GM12878 (cell line): ENCODE results near the gene AUNIP. TPM values are rescaled to one million over a fixed set of nuclear protein-coding genes. Genes with fewer than 3 reads are reported as not detected.

Experiments
- ASH2L ChIP-seq: fragments of 300-600, 200-600 bp; sonication (generic); IDR thresholded peaks from 2 replicates; pipeline ENCODE4 v1.6.1; 2017; ENCODE audit warnings: low read depth, mild to moderate bottlenecking, borderline replicate concordance
- ATF2 ChIP-seq: IDR thresholded peaks from 2 replicates; pipeline ENCODE4 v1.6.1; 2012; ENCODE audit warnings: low read length, inconsistent platforms
- E2F8 ChIP-seq: fragments of 450-650 bp; IDR thresholded peaks from 2 replicates; pipeline ENCODE4 v1.6.1; 2018; ENCODE audit warnings: mild to moderate bottlenecking, low read depth, moderate library complexity; ENCODE audit not compliant: partially characterized antibody
- E4F1 ChIP-seq: fragments of 450-650 bp; IDR thresholded peaks from 2 replicates; pipeline ENCODE4 v1.6.1; 2018; ENCODE audit warnings: borderline replicate concordance, mild to moderate bottlenecking; ENCODE audit not compliant: partially characterized antibody
- RELA ChIP-seq: fragments of 450-650 bp; IDR thresholded peaks from 2 replicates; pipeline ENCODE4 v1.8.0; 2014; ENCODE audit warnings: borderline replicate concordance; ENCODE audit not compliant: partially characterized antibody
- SREBF2 ChIP-seq: IDR thresholded peaks from 2 replicates; pipeline ENCODE4 v1.6.1; 2012; ENCODE audit warnings: mild to moderate bottlenecking, low read length
- SUZ12 ChIP-seq: fragments of 200-600 bp; sonication (generic); IDR thresholded peaks from one replicate; pipeline ENCODE4 v1.6.1; 2018; ENCODE audit warnings: antibody characterized with exemption, mild to moderate bottlenecking; ENCODE audit not compliant: unreplicated experiment
- TAF1 ChIP-seq: IDR thresholded peaks from 2 replicates; pipeline ENCODE4 v1.6.1; 2011; ENCODE audit warnings: mild to moderate bottlenecking, low read depth, low read length, borderline replicate concordance
- TBL1XR1 ChIP-seq: IDR thresholded peaks from 2 replicates; pipeline ENCODE4 v1.6.1; 2012; ENCODE audit warnings: low read depth, low read length, improper control_type of control experiment
- ZBTB40 ChIP-seq: fragments of 450-650 bp; IDR thresholded peaks from 2 replicates; pipeline ENCODE4 v1.6.1; 2016; ENCODE audit warnings: mild to moderate bottlenecking, moderate library complexity, borderline replicate concordance
- ZNF622 ChIP-seq: fragments of 450-650 bp; IDR thresholded peaks from 2 replicates; pipeline ENCODE4 v1.6.1; 2017; ENCODE audit warnings: mild to moderate bottlenecking, inconsistent platforms
- ZSCAN29 ChIP-seq: fragments of 450-650 bp; IDR thresholded peaks from 2 replicates; pipeline ENCODE4 v1.6.1; 2017; ENCODE audit warnings: mild to moderate bottlenecking, moderate library complexity
- polyA plus RNA-seq, 11 experiments: library from polyadenylated mRNA; depleted of rRNA in 4 of 11; unstranded in 6 of 11; stranded (reverse) in 5 of 11; fragments of >200 nt; fragmentation: Nextera tagmentation in 4 of 11; fragmentation: Illumina TruSeq in 1 of 11; extraction: Ambion mirVana in 4 of 11; extraction: Trizol in 1 of 11; gene quantifications; 1 replicate in 1 of 11; 2 replicates in 10 of 11; pipeline versions ENCODE4 v1.2.1 to v1.2.3, GENCODE V29; 2011 to 2016; ENCODE audit warnings: inconsistent platforms in 2 of 11, missing spikeins in 2 of 11, low read depth in 1 of 11
- total RNA-seq, 4 experiments: library from RNA; depleted of rRNA in 3 of 4; stranded (reverse); fragments of >200 nt in 3 of 4; fragmentation: Illumina TruSeq in 1 of 4; extraction: Trizol in 1 of 4; gene quantifications; 2 replicates each; pipeline versions ENCODE4 v1.2.1 to v1.2.3, GENCODE V29; 2013 to 2021

Gene AUNIP
- total and polyA plus RNA-seq, 10 of the 15 experiments (the other 5 are each of a cell fraction or from before 2014, with no cell fraction given): 3.9 to 20.0 (median 12.7) TPM

GRCh38 chr1:25858906-25859789 lies at the start of gene AUNIP (continued):
- no peak for TF ChIP-seq ZBTB40
- no peak for TF ChIP-seq TBL1XR1
- no peak for TF ChIP-seq ASH2L
- TF ChIP-seq SUZ12: no peak
- no peak for TF ChIP-seq ATF2
- TF ChIP-seq E4F1: no peak
- no peak for TF ChIP-seq ZNF622
- TF ChIP-seq SREBF2: no peak
- TF ChIP-seq E2F8: no peak
- TF ChIP-seq TAF1: peak; percentile 95
- TF ChIP-seq RELA: peak; percentile 39
- TF ChIP-seq ZSCAN29: peak; percentile 76; the same call in 1 of the 2 replicates
